ENCODE results near the gene PRKAR1A.

PRKAR1A gene

GRCh38 chr17:68542698-68543463 is 30.7 kb downstream of the PRKAR1A start:
- DNase-seq (ENCODE audit: low spot score) = no peak

DNA sequence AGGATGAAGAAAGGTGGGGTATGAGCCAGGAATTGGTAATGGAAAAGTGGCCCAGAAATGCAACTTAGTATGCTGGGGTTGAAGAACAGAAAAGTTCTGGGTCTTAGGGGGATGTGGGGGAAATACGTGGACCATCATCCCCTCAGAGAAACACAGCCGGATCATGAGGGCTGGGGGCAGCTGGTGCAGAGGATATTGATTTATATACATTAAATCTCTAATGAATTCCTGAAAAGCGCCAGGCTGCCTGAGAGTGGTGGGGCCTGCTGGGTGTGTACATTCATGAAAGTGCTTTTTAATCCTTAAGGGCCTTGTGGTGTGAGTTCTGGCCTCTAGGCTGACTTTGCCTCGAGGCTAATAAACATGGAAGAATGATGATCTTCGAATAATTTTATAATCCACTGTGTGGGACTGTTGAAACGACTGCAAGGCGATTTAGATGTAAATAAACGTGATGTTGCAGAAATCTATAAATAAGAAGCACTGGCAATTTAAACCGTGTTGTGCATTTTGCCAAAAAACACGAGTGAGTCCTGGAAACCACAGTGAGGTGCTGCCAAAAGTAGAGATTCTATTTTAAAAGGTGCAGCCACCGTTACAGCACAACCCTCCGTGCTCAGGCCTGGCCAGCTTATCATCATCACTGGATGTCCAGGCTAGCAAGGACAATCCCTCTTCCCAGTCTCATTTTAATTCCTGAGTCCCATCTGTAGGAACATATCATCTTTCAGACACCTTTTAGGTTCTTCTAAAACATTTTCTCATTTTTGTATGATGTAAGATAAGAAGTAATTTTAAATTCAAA is 32.1 kb downstream of the PRKAR1A start:
- no peak for DNase-seq (ENCODE audit: low spot score)

DNA sequence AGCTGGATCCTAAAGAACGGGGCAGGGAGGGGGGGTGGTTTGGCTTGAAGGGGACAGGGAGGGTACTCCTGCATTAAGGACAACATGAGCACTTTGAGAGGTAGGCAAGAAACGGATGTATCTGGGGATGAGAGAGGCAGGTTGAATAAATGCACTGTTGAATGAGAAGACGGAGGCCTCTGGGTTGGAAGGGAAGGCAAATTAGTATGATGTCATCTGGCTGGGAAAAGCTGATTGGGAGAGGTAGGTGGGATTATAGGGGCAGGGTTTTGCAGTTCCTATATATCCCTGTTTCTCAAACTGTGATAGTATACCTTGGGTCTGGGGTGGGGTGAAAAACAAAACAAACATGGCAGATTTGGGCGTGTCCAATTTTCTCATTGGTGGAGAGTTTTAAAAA is 44.3 kb downstream of the PRKAR1A start:
- no peak for DNase-seq (ENCODE audit: low spot score)

DNA sequence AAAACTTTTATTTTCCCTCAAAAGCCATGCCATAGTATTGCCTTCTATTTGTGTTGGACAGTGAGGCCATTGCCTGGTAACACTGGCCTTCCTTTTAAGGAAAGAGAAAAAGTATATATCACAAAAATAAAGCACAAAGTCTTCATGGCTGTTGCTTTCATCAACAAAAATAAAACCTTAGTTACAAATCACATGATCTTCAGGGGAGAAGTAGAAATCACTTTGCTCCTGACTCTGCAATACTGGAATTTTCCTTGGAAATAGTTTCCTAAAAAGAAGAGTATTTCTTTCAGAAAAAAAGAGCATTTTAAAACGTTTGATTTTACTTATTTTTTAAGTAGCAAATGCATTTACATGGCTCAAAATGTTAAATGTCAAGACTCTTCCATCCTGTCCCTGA is 47.1 kb downstream of the PRKAR1A start:
- no peak for DNase-seq (ENCODE audit: low spot score)

GRCh38 chr17:68560966-68561720 is 48.9 kb downstream of the PRKAR1A start:
- no peak for DNase-seq (ENCODE audit: low spot score)

DNA sequence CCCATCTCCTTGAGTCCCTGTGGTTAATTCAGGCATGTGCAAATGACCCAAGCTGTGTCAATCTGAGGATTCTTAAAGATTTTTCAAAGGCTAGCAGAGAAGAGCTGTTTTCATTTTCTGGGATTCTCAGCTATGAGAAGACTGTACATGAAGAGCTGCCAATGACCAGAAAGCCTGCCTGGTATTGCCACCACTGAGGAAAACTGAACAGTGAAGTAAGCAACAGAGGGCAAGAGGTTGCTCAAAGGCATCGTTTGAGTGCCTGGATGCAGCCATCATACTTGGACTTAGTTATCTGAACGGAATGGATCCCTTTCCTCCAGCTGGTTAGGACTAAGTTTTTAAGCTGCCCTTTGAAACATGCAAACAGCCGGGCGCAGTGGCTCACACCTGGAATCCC is 50.5 kb downstream of the PRKAR1A start:
- no peak for DNase-seq (ENCODE audit: low spot score)

GRCh38 chr17:68564415-68565111 is 52.3 kb downstream of the PRKAR1A start:
- no peak for DNase-seq (ENCODE audit: low spot score)

DNA sequence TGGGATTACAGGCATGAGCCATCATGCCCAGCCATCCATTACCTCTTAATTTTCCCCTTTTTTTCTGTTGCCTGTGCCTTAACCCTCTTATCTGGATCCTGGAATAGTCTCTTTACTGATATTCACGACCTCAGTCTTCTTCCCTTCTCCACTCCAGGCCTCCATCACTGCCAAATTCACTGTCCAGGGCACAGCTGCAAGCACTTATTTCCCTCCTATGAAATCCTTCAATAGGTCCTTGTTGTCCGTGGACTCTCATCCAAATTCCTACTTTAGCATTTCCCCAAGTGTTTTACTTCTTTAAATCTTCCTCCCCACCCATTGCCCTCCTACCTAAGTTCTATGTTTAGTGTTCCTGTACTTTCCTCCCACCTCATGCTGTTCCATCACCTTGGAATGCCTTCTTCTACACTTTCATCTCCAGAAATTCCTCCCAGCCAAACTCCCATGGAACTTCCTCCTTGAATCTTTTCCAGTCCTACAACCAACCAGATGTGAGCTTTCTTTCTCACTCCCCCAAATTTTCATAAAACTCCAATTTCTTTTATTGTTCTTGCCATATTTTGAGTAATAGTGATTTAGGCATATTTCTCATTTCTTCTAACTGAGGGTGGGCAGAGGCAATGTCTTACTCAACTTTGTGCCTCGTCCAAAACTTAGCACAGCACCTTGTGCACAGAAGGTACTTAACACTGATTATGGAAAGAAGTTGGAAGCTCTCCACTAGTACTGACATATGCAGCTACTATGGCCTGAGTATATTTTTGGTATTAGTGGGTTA is 53.6 kb downstream of the PRKAR1A start:
- no peak for DNase-seq (ENCODE audit: low spot score)

DNA sequence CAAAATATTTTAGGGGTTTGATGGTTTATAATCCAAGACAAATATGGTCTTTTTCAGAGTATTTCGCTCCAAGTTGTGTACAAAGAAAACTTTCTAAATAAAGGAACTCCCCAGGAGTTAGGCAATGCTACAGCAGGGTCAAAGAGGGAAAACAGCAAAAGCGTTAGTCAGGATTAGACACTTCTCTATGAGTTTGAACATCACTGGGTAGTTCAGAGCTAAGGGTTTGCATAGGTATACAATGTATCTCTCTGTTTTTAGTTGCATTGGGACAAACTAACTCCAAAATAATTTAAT is 54.2 kb downstream of the PRKAR1A start:
- DNase-seq (ENCODE audit: low spot score) = no peak

GRCh38 chr17:68567035-68567434 is 54.8 kb downstream of the PRKAR1A start:
- no peak for DNase-seq (ENCODE audit: low spot score)

GRCh38 chr17:68567581-68567980 is 55.4 kb downstream of the PRKAR1A start:
- no peak for DNase-seq (ENCODE audit: low spot score)

- DNase-seq (ENCODE audit: low spot score) = no peak
These were observed 56.4 kb downstream of the PRKAR1A start for GRCh38 chr17:68568581-68568980.

GRCh38 chr17:68569346-68569745 is 57.1 kb downstream of the PRKAR1A start:
- DNase-seq (ENCODE audit: low spot score) = no peak

- no peak for DNase-seq (ENCODE audit: low spot score)
These were observed 58.3 kb downstream of the PRKAR1A start for GRCh38 chr17:68570526-68570925.

GRCh38 chr17:68572138-68572842 is 60.1 kb downstream of the PRKAR1A start:
- no peak for DNase-seq (ENCODE audit: low spot score)

GRCh38 chr17:68573338-68573737 is 61.1 kb downstream of the PRKAR1A start:
- DNase-seq (ENCODE audit: low spot score) = no peak

DNA sequence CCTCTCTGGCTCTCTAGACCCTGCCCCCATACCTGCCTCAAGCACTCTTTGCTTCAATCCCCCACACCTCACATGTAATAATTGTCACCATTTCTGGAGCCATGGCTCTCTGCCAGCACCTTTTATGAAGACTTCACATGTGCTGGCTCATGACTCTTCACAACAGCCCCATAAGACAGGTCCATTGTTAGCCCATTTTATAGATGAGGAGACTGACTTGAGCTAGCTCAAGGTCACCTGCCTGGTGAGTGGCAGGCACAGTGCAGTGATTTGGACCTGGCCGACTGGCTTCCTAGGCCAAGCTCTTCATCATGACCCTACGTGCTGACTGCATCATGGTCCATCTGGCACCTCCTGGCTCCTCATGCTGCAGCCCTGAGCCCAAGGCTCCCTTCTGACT is 63.9 kb downstream of the PRKAR1A start:
- DNase-seq (ENCODE audit: low spot score) = no peak

DNA sequence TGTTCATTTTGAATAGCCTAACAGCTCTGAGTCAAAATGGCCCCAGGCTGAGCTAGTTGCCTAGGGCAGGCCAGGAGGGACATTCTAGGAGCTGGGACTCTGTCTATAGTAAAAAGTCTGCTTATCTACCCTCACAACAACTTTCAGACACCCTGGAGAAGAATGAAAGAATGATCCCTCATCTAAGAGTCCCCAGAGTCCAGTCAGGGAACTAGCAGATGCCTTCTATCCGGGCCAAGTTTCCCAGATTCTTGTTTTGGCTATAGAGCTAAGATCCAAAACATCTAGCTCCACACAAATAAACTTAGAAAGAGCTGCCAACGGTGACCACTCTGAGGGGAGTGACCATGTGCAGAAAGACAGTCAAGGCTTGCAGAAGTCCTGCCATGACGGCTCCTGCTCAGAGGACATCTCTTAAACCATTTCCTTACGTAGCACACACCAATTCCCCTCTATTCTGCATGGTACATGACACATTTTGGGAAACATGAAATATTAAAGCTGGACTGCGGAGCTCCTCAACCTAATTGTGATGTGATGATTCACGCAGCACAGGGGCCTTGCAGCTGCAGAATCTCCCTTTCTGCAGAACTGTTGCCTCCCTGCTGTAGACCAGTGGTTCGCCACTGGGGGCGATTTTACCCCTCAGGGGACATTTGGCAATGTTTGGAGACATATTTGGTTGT is 64.7 kb downstream of the PRKAR1A start:
- DNase-seq (ENCODE audit: low spot score) = no peak

DNA sequence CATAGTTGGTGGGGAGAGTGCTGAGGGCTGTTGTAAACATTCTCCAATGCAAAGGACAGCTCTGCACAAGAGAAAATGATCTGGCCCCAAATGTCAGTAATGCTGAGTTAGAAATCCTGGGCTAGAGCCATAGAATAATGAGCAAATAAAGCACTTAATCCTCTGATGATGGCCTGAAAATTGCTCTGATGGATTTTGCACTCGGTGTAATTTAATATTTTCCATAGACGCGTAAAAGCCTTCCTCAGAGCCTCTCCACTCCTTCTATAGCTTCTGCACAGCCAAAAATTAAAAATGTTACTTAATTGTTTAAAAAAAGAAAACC is 65.2 kb downstream of the PRKAR1A start:
- DNase-seq (ENCODE audit: low spot score) = no peak

- no peak for DNase-seq (ENCODE audit: low spot score)
These were observed 66.0 kb downstream of the PRKAR1A start for GRCh38 chr17:68578236-68578635.
